ENCODE measurements around the gene PER2.

The PER2 gene

DNA sequence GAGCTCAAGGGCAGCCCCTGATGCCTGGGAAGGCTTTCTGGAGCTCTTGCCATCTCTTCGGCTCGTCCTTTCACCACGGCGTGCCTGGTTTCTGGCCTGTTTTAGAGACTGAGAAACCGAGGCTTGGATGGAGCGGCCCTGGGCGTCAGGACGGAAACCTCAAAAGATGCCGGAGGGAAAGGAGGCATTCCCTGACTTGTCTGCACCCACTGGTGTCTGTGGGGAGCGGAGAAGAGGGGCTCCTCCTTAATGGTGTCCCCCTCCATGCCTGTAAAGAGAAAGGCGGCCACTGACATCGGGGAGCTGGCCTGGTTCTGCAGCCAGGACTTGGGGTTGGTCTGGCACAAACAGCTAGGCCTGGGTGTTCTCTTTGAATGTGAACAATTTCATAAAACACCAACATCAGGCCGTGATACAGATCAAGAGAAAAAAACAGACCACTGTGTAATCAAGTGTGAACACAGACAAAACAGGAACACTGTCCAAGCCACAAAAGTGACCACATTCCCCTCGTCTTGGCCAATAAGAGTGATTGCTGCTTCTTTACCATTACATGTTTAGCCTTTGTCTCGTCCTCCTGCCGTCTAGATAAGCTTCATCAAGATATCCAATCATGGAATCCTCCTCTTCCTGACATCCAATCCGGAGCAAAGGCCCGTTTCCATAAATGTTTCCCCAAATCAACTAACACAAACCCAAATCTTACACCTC lies 84.3 kb downstream of the PER2 start:
- intact Hi-C loops (cut with DNase I; ENCODE audit: low total_unique reads) = no loop called here
- TF ChIP-seq, protein P1, sequence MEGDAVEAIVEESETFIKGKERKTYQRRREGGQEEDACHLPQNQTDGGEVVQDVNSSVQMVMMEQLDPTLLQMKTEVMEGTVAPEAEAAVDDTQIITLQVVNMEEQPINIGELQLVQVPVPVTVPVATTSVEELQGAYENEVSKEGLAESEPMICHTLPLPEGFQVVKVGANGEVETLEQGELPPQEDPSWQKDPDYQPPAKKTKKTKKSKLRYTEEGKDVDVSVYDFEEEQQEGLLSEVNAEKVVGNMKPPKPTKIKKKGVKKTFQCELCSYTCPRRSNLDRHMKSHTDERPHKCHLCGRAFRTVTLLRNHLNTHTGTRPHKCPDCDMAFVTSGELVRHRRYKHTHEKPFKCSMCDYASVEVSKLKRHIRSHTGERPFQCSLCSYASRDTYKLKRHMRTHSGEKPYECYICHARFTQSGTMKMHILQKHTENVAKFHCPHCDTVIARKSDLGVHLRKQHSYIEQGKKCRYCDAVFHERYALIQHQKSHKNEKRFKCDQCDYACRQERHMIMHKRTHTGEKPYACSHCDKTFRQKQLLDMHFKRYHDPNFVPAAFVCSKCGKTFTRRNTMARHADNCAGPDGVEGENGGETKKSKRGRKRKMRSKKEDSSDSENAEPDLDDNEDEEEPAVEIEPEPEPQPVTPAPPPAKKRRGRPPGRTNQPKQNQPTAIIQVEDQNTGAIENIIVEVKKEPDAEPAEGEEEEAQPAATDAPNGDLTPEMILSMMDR (IDR thresholded peaks at IDR 0.05) = no peak
- DNase-seq = peak in 1 of 2 donors; percentile 68
- Histone ChIP-seq H3K27ac (peak overlapping the region; percentile 90 to 96), H3K4me1 (peaks cover 0 to 36% (median 26%) of the 10 kb centered on the region in 4 donors), H3K4me3 (peak overlapping the region; percentile 63 to 94), H3K27me3 (no peaks in the 10 kb centered on the region), H3K9me3 (no peaks in the 10 kb centered on the region), H3K36me3 (no peaks in the 10 kb centered on the region)

GRCh38 chr2:238203094-238203972 lies 85.1 kb downstream of the PER2 start, which contains the start of gene ILKAP:
Gene ILKAP, minus strand, starts transcription at chr2:238203695. Its CDS starts 142 bp downstream, at chr2:238203553.
- Histone ChIP-seq H3K27me3 (no peaks in the 10 kb centered on the region), H3K36me3 (no peaks in the 10 kb centered on the region), H3K4me3 (peak within 1 kb of the TSS; percentile 63 to 94), H3K9me3 (no peaks in the 10 kb centered on the region), H3K4me1 (peaks cover 0 to 43% (median 26%) of the 10 kb centered on the region in 4 donors), H3K27ac (peak within 1 kb of the TSS; percentile 90 to 96)
- intact Hi-C loops (cut with DNase I; ENCODE audit: low total_unique reads) = no loop called here
- TF ChIP-seq, protein P1 (IDR thresholded peaks at IDR 0.05) = no peak
- DNase-seq = peak; percentile 81 to 93

- no peak for DNase-seq
- intact Hi-C loops (cut with DNase I; ENCODE audit: low total_unique reads) = no loop called here
- peak overlapping the region; percentile 63 to 94 for H3K4me3 ChIP-seq
- H3K9me3 ChIP-seq = no peaks in the 10 kb centered on the region
- H3K27ac ChIP-seq = peak overlapping the region; percentile 90 to 96
- H3K4me1 ChIP-seq = peaks cover 0 to 45% (median 26%) of the 10 kb centered on the region in 4 donors
- no peaks in the 10 kb centered on the region for H3K27me3 ChIP-seq
- no peaks in the 10 kb centered on the region for H3K36me3 ChIP-seq
- TF ChIP-seq, protein P1 (IDR thresholded peaks at IDR 0.05) = no peak
Measured at GRCh38 chr2:238202326-238203093, 85.9 kb downstream of the PER2 start.
